ENCODE data around the gene DUSP2.
A peak's percentile ranks its signal among the peaks of the same experiment; 100 is the strongest.

Gene DUSP2

GRCh38 chr2:96135171-96135570 is 10.1 kb downstream of the DUSP2 start:
- FAIRE-seq (peak; percentile 13), DNase-seq (ENCODE audit: insufficient read length, low spot score) (no peak)

GRCh38 chr2:96134421-96134820 is 10.8 kb downstream of the DUSP2 start:
- DNase-seq (ENCODE audit: insufficient read length, low spot score) (no peak), FAIRE-seq (no peak)

- peak; percentile 55 for FAIRE-seq
- DNase-seq (ENCODE audit: insufficient read length, low spot score): no peak
Observed at GRCh38 chr2:96131813-96132745, 13.2 kb downstream of the DUSP2 start.

GRCh38 chr2:96131152-96131812 is 14.0 kb downstream of the DUSP2 start:
- DNase-seq (ENCODE audit: insufficient read length, low spot score) (no peak), FAIRE-seq (no peak)

- FAIRE-seq (no peak), DNase-seq (ENCODE audit: insufficient read length, low spot score) (no peak)
Observed at GRCh38 chr2:96130483-96130882, 14.8 kb downstream of the DUSP2 start.

- peak; percentile 84 for FAIRE-seq
- DNase-seq (ENCODE audit: insufficient read length, low spot score): no peak
Observed at GRCh38 chr2:96129528-96130120, 15.6 kb downstream of the DUSP2 start.

- FAIRE-seq (no peak), DNase-seq (ENCODE audit: insufficient read length, low spot score) (no peak)
Observed at GRCh38 chr2:96128456-96128855, 16.8 kb downstream of the DUSP2 start.

- no peak for DNase-seq (ENCODE audit: insufficient read length, low spot score)
- FAIRE-seq: peak; percentile 64
Observed at GRCh38 chr2:96124406-96125265, 20.6 kb downstream of the DUSP2 start.

- no peak for FAIRE-seq
- no peak for DNase-seq (ENCODE audit: insufficient read length, low spot score)
Observed at GRCh38 chr2:96123936-96124335, 21.3 kb downstream of the DUSP2 start.

GRCh38 chr2:96123290-96123689 is 21.9 kb downstream of the DUSP2 start:
- DNase-seq (ENCODE audit: insufficient read length, low spot score) (no peak), FAIRE-seq (no peak)

GRCh38 chr2:96122391-96122790 is 22.8 kb downstream of the DUSP2 start:
- DNase-seq (ENCODE audit: insufficient read length, low spot score) (no peak), FAIRE-seq (no peak)

GRCh38 chr2:96121414-96121813 is 23.8 kb downstream of the DUSP2 start:
- FAIRE-seq (peak; percentile 33), DNase-seq (ENCODE audit: insufficient read length, low spot score) (no peak)

- FAIRE-seq (no peak), DNase-seq (ENCODE audit: insufficient read length, low spot score) (no peak)
Observed at GRCh38 chr2:96120991-96121390, 24.2 kb downstream of the DUSP2 start.

GRCh38 chr2:96120091-96120720 is 25.0 kb downstream of the DUSP2 start:
- DNase-seq (ENCODE audit: insufficient read length, low spot score) (no peak), FAIRE-seq (peak; percentile 68)

GRCh38 chr2:96119389-96119751 is 25.9 kb downstream of the DUSP2 start:
- DNase-seq (ENCODE audit: insufficient read length, low spot score) (no peak), FAIRE-seq (peak; percentile 82)

GRCh38 chr2:96118698-96119388 is 26.4 kb downstream of the DUSP2 start:
- DNase-seq (ENCODE audit: insufficient read length, low spot score) (no peak), FAIRE-seq (peak; percentile 87)

- DNase-seq (ENCODE audit: insufficient read length, low spot score) (no peak), FAIRE-seq (peak; percentile 49)
Observed at GRCh38 chr2:96117701-96118588, 27.3 kb downstream of the DUSP2 start.

GRCh38 chr2:96116879-96117533 is 28.2 kb downstream of the DUSP2 start:
- FAIRE-seq (peak; percentile 91), DNase-seq (ENCODE audit: insufficient read length, low spot score) (peak; percentile 92)

Data from HTR-8/SVneo (cell line).